Astrocyte (in vitro differentiated cells and primary cell): Measurements from ENCODE around the gene MGP. TPM values are rescaled to one million over a fixed set of nuclear protein-coding genes. Genes with fewer than 3 reads are reported as not detected.

Source experiments
- DNase-seq: peaks from one replicate; pipeline ENCODE4 v3.0.0-alpha.2; 2010; ENCODE audit warnings: low read depth
- FAIRE-seq: peaks from 2 replicates; lab custom pipeline; 2011; peaks lifted over from hg19 to GRCh38; lab: Jason Lieb, UNC
- H2AFZ ChIP-seq: 2 replicates; pipeline ENCODE4 v1.6.0; 2012; ENCODE audit warnings: low read depth, low read length, inconsistent platforms
- H3K27ac ChIP-seq: 2 replicates; pipeline ENCODE4 v1.5.1; 2011; ENCODE audit warnings: low read depth, low read length, inconsistent platforms
- H3K27me3 ChIP-seq: 2 replicates; pipeline ENCODE4 v1.6.0; 2011; ENCODE audit warnings: low read length, inconsistent platforms; ENCODE audit not compliant: insufficient read depth
- H3K36me3 ChIP-seq: 2 replicates; pipeline ENCODE4 v1.5.1; 2011; ENCODE audit warnings: low read length, inconsistent platforms; ENCODE audit not compliant: insufficient read depth
- H3K4me1 ChIP-seq: 2 replicates; pipeline ENCODE4 v1.5.1; 2011; ENCODE audit warnings: low read length, inconsistent platforms; ENCODE audit not compliant: insufficient read depth
- H3K4me2 ChIP-seq: 2 replicates; pipeline ENCODE4 v1.6.0; 2012; ENCODE audit warnings: low read length, inconsistent platforms
- H3K4me3 ChIP-seq: 2 replicates; pipeline ENCODE4 v1.5.1; 2011; ENCODE audit warnings: low read depth, mild to moderate bottlenecking, low read length, inconsistent platforms; ENCODE audit not compliant: insufficient read depth
- H3K79me2 ChIP-seq: 2 replicates; pipeline ENCODE4 v1.6.0; 2012; ENCODE audit warnings: mild to moderate bottlenecking, low read length, inconsistent platforms; ENCODE audit not compliant: insufficient read depth
- H3K9ac ChIP-seq: 2 replicates; pipeline ENCODE4 v1.6.0; 2012; ENCODE audit warnings: mild to moderate bottlenecking, low read length, inconsistent platforms
- H3K9me3 ChIP-seq: 2 replicates; pipeline ENCODE4 v1.5.1; 2012; ENCODE audit warnings: low read depth, mild to moderate bottlenecking, low read length, inconsistent platforms; ENCODE audit not compliant: insufficient read depth
- H4K20me1 ChIP-seq: 2 replicates; pipeline ENCODE4 v1.6.0; 2012; ENCODE audit warnings: low read length, inconsistent platforms; ENCODE audit not compliant: insufficient read depth
- H3K27ac Mint-ChIP-seq: one replicate; pipeline ENCODE4 v1.8.0; 2021; ENCODE audit warnings: mild to moderate bottlenecking, mixed read lengths; ENCODE audit not compliant: unreplicated experiment
- H3K27me3 Mint-ChIP-seq: one replicate; pipeline ENCODE4 v1.8.0; 2021; ENCODE audit warnings: low read depth, mixed read lengths; ENCODE audit not compliant: unreplicated experiment
- H3K36me3 Mint-ChIP-seq: one replicate; pipeline ENCODE4 v1.8.0; 2021; ENCODE audit warnings: low read depth, mixed read lengths; ENCODE audit not compliant: unreplicated experiment
- H3K4me1 Mint-ChIP-seq: one replicate; pipeline ENCODE4 v1.8.0; 2021; ENCODE audit warnings: low read depth, mixed read lengths; ENCODE audit not compliant: unreplicated experiment
- H3K4me3 Mint-ChIP-seq: one replicate; pipeline ENCODE4 v1.8.0; 2021; ENCODE audit warnings: mild to moderate bottlenecking, moderate library complexity, mixed read lengths; ENCODE audit not compliant: unreplicated experiment
- H3K9me3 Mint-ChIP-seq: one replicate; pipeline ENCODE4 v1.8.0; 2021; ENCODE audit warnings: mild to moderate bottlenecking, mixed read lengths; ENCODE audit not compliant: unreplicated experiment
- EZH2 ChIP-seq: IDR thresholded peaks from 2 replicates; pipeline ENCODE4 v1.6.1; 2012; ENCODE audit warnings: mild to moderate bottlenecking, low read length, inconsistent platforms; ENCODE audit not compliant: insufficient read depth
- total RNA-seq: library from RNA; stranded (reverse); gene quantifications from 2 replicates; pipeline ENCODE4 v1.2.1, GENCODE V29; 2021
- TF ChIP-seq, protein P1 (sequence below): IDR thresholded peaks from 2 replicates; pipeline ENCODE4 v1.5.1; 2011; ENCODE audit warnings: low read depth, mild to moderate bottlenecking, inconsistent platforms, low read length, moderate library complexity; ENCODE audit not compliant: insufficient read depth

Gene MGP
- total RNA-seq, 1 donor from 2014 or later: not detected

DNA sequence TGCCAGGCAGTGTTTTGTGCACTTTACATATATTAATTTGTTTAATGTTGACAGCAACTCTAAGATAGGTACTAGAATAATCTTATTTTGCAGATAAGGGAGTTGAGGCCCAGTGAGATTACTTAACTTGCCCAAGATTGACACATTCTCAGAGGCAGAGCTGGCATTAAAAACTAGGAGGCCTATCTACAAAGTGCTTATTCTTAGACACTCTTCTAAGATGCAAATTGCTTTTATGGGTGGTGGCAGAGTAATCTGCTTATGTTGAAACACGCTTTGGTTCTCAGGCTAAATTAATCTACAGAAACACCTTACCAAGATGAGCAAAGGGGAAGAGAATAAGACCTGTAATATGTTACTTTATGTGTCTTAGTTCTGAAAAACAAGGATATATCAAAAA, 7.2 kb downstream of the MGP start:
- peaks cover 2% of the 10 kb centered on the region for H3K4me1 Mint-ChIP-seq
- no peaks in the 10 kb centered on the region for H3K27me3 Mint-ChIP-seq
- Histone ChIP-seq H4K20me1 (no peaks in the 10 kb centered on the region), H3K9me3 (no peaks in the 10 kb centered on the region), H3K4me1 (no peaks in the 10 kb centered on the region), H3K27me3 (no peaks in the 10 kb centered on the region), H3K36me3 (no peaks in the 10 kb centered on the region), H3K4me2 (no peak overlapping the region), H3K4me3 (no peak overlapping the region), H3K9ac (no peak overlapping the region), H2AFZ (no peak overlapping the region), H3K27ac (no peak overlapping the region), H3K79me2 (no peaks in the 10 kb centered on the region)
- TF ChIP-seq EZH2: no peak
- TF ChIP-seq, protein P1, sequence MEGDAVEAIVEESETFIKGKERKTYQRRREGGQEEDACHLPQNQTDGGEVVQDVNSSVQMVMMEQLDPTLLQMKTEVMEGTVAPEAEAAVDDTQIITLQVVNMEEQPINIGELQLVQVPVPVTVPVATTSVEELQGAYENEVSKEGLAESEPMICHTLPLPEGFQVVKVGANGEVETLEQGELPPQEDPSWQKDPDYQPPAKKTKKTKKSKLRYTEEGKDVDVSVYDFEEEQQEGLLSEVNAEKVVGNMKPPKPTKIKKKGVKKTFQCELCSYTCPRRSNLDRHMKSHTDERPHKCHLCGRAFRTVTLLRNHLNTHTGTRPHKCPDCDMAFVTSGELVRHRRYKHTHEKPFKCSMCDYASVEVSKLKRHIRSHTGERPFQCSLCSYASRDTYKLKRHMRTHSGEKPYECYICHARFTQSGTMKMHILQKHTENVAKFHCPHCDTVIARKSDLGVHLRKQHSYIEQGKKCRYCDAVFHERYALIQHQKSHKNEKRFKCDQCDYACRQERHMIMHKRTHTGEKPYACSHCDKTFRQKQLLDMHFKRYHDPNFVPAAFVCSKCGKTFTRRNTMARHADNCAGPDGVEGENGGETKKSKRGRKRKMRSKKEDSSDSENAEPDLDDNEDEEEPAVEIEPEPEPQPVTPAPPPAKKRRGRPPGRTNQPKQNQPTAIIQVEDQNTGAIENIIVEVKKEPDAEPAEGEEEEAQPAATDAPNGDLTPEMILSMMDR: no peak
- H3K36me3 Mint-ChIP-seq: no peaks in the 10 kb centered on the region
- no peaks in the 10 kb centered on the region for H3K9me3 Mint-ChIP-seq
- FAIRE-seq (no peak), DNase-seq (no peak)
- no peak overlapping the region for H3K4me3 Mint-ChIP-seq
- H3K27ac Mint-ChIP-seq: no peak overlapping the region

GRCh38 chr12:14876833-14877232, 8.8 kb downstream of the MGP start:
- Histone ChIP-seq H3K9ac (no peak overlapping the region), H4K20me1 (no peaks in the 10 kb centered on the region), H3K27me3 (no peaks in the 10 kb centered on the region), H3K4me2 (no peak overlapping the region), H3K27ac (no peak overlapping the region), H3K36me3 (no peaks in the 10 kb centered on the region), H3K4me1 (no peaks in the 10 kb centered on the region), H3K79me2 (no peaks in the 10 kb centered on the region), H3K9me3 (no peaks in the 10 kb centered on the region), H3K4me3 (no peak overlapping the region), H2AFZ (no peak overlapping the region)
- Mint-ChIP-seq H3K9me3 (no peaks in the 10 kb centered on the region), H3K4me3 (no peak overlapping the region), H3K4me1 (peaks cover 2% of the 10 kb centered on the region), H3K27ac (no peak overlapping the region), H3K36me3 (no peaks in the 10 kb centered on the region), H3K27me3 (no peaks in the 10 kb centered on the region)
- no peak for TF ChIP-seq EZH2
- TF ChIP-seq, protein P1: no peak
- DNase-seq (no peak), FAIRE-seq (no peak)

- Histone ChIP-seq H3K27ac (no peak overlapping the region), H3K9me3 (no peaks in the 10 kb centered on the region), H3K9ac (no peak overlapping the region), H2AFZ (no peak overlapping the region), H3K4me3 (no peak overlapping the region), H3K79me2 (no peaks in the 10 kb centered on the region), H3K4me2 (no peak overlapping the region), H3K4me1 (no peaks in the 10 kb centered on the region), H4K20me1 (no peaks in the 10 kb centered on the region), H3K27me3 (no peaks in the 10 kb centered on the region), H3K36me3 (no peaks in the 10 kb centered on the region)
- H3K27me3 Mint-ChIP-seq: no peaks in the 10 kb centered on the region
- DNase-seq: peak; percentile 68
- H3K9me3 Mint-ChIP-seq: no peaks in the 10 kb centered on the region
- TF ChIP-seq, protein P1: no peak
- TF ChIP-seq EZH2: no peak
- H3K4me3 Mint-ChIP-seq: no peak overlapping the region
- no peaks in the 10 kb centered on the region for H3K36me3 Mint-ChIP-seq
- FAIRE-seq: no peak
- H3K27ac Mint-ChIP-seq: no peak overlapping the region
- peaks cover 2% of the 10 kb centered on the region for H3K4me1 Mint-ChIP-seq
Observed at GRCh38 chr12:14874882-14875281, 10.8 kb downstream of the MGP start.
